Tibial nerve (tissue), 3 donors: ENCODE measurements around the gene TTLL8.
"Not testable (repeated sequence)": the region's sequence is repeated elsewhere in the genome, so short reads cannot be mapped to it uniquely, and the experiment has no call there.

Experiments used
- POLR2A ChIP-seq, 2 donors: fragments of 450-650 bp; IDR thresholded peaks; one replicate each; pipeline ENCODE4 v1.6.1; 2017; ENCODE audit warnings: antibody characterized with exemption in 2 of 2, mild to moderate bottlenecking in 2 of 2, moderate library complexity in 2 of 2
- TF ChIP-seq, protein P1 (sequence below), 5 experiments: fragments of 200-600 bp in 3 of 5; fragments of 450-650 bp in 2 of 5; sonication (generic) in 3 of 5; IDR thresholded peaks; one replicate each; pipeline ENCODE4 v1.5.1; 2016 to 2019; ENCODE audit warnings: antibody characterized with exemption in 5 of 5, mild to moderate bottlenecking in 3 of 5, moderate library complexity in 2 of 5

DNA sequence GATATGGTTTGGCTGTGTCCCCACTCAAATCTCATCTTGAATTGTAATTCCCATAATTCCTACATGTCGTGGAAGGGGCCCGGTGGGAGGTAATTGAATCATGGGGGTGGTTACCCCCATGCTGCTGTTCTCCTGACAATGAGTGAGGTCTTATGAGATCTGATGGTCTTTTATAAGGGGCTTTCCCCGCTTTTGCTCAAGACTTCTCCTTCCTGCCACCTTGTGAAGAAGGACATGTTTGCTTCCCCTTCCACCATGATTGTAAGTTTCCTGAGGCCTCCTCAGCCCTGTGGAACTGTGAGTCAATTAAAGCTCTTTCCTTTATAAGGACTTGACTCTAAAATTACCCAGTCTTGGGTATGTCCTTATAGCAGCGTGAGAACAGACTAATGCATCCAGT is 28.9 kb upstream of the TTLL8 start:
- TF ChIP-seq, protein P1, sequence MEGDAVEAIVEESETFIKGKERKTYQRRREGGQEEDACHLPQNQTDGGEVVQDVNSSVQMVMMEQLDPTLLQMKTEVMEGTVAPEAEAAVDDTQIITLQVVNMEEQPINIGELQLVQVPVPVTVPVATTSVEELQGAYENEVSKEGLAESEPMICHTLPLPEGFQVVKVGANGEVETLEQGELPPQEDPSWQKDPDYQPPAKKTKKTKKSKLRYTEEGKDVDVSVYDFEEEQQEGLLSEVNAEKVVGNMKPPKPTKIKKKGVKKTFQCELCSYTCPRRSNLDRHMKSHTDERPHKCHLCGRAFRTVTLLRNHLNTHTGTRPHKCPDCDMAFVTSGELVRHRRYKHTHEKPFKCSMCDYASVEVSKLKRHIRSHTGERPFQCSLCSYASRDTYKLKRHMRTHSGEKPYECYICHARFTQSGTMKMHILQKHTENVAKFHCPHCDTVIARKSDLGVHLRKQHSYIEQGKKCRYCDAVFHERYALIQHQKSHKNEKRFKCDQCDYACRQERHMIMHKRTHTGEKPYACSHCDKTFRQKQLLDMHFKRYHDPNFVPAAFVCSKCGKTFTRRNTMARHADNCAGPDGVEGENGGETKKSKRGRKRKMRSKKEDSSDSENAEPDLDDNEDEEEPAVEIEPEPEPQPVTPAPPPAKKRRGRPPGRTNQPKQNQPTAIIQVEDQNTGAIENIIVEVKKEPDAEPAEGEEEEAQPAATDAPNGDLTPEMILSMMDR (IDR thresholded peaks at IDR 0.05) = not testable (repeated sequence)
- TF ChIP-seq POLR2A (IDR thresholded peaks at IDR 0.05) = not testable (repeated sequence)
